LNCaP clone FGC (cell line): Measurements from ENCODE around the gene ARPP21.

Experiments used
- DNase-seq: peaks from one replicate; pipeline ENCODE4 v3.0.0-alpha.2; 2011; ENCODE audit warnings: low read depth
- H3K4me3 ChIP-seq: 2 replicates; pipeline ENCODE4 v1.5.1; 2011; ENCODE audit warnings: mild to moderate bottlenecking, low read depth, low read length, control low read depth
- CTCF ChIP-seq: IDR thresholded peaks from 2 replicates; pipeline ENCODE4 v1.5.1; 2012; ENCODE audit warnings: mild to moderate bottlenecking; ENCODE audit not compliant: control insufficient read depth, insufficient read depth; ENCODE audit errors: extremely low read depth

The ARPP21 gene

GRCh38 chr3:35781558-35781957, 142.2 kb downstream of the ARPP21 start:
- no peak for TF ChIP-seq CTCF
- DNase-seq = no peak
- H3K4me3 ChIP-seq = no peak overlapping the region

GRCh38 chr3:35782355-35782754, 143.0 kb downstream of the ARPP21 start:
- no peak for TF ChIP-seq CTCF
- H3K4me3 ChIP-seq = no peak overlapping the region
- no peak for DNase-seq

- H3K4me3 ChIP-seq = no peak overlapping the region
- no peak for DNase-seq
- TF ChIP-seq CTCF = no peak
These were observed 144.8 kb downstream of the ARPP21 start for GRCh38 chr3:35784169-35784568.

GRCh38 chr3:35785234-35785888, 146.0 kb downstream of the ARPP21 start:
- no peak for TF ChIP-seq CTCF
- no peak overlapping the region for H3K4me3 ChIP-seq
- no peak for DNase-seq

GRCh38 chr3:35787936-35788335, 148.6 kb downstream of the ARPP21 start:
- TF ChIP-seq CTCF = no peak
- no peak for DNase-seq

GRCh38 chr3:35789042-35789831, 149.9 kb downstream of the ARPP21 start:
- DNase-seq = no peak
- no peak overlapping the region for H3K4me3 ChIP-seq
- no peak for TF ChIP-seq CTCF

More at GRCh38 chr3:35787936-35788335, 148.6 kb downstream of the ARPP21 start:
- H3K4me3 ChIP-seq = no peak overlapping the region

GRCh38 chr3:35790764-35791163, 151.4 kb downstream of the ARPP21 start:
- DNase-seq = no peak
- no peak for TF ChIP-seq CTCF
- H3K4me3 ChIP-seq = no peak overlapping the region
